Gastroesophageal sphincter (tissue), 4 donors: ENCODE data around the gene HECTD1. TPM values are rescaled to one million over a fixed set of nuclear protein-coding genes. Genes with fewer than 3 reads are reported as not detected.

Source experiments
- ATAC-seq: fragments of 150-250 bp; one replicate; pipeline ENCODE4 v1.9.1; 2016; ENCODE audit warnings: mild to moderate bottlenecking, moderate library complexity
- H3K27ac ChIP-seq, 4 donors: fragments of 200-600 bp; sonication (generic) in 3 of 4; 1 replicate in 3 of 4; 2 replicates in 1 of 4; pipeline ENCODE4 v1.5.1; 2016 to 2019
- H3K27me3 ChIP-seq: fragments of 200-600 bp; sonication (generic); one replicate; pipeline ENCODE4 v1.5.1; 2019
- H3K36me3 ChIP-seq, 2 donors: fragments of 200-600 bp; sonication (generic); one replicate each; pipeline ENCODE4 v1.5.1; 2019; ENCODE audit warnings: control low read depth in 1 of 2
- H3K4me1 ChIP-seq, 3 donors: fragments of 200-600 bp; sonication (generic); 1 replicate in 2 of 3; 2 replicates in 1 of 3; pipeline ENCODE4 v1.5.1; 2016 to 2019; ENCODE audit warnings: control low read depth in 2 of 3
- H3K4me3 ChIP-seq, 2 donors: fragments of 200-600 bp; sonication (generic); one replicate each; pipeline ENCODE4 v1.5.1; 2019; ENCODE audit warnings: mild to moderate bottlenecking in 1 of 2, moderate library complexity in 1 of 2
- H3K9me3 ChIP-seq, 3 donors: fragments of 200-600 bp; sonication (generic); one replicate each; pipeline ENCODE4 v1.5.1; 2017 to 2019; ENCODE audit warnings: control low read depth in 2 of 3
- CTCF ChIP-seq, 4 experiments: fragments of 200-600 bp in 2 of 4; fragments of 450-650 bp in 2 of 4; sonication (generic) in 1 of 4; IDR thresholded peaks; one replicate each; pipeline ENCODE4 v1.5.1; 2017 to 2019; ENCODE audit warnings: antibody characterized with exemption in 4 of 4, mild to moderate bottlenecking in 2 of 4, moderate library complexity in 2 of 4
- EP300 ChIP-seq: sonication (generic); formaldehyde crosslinking; IDR thresholded peaks from one replicate; pipeline ENCODE4 v1.6.1; 2017; ENCODE audit warnings: antibody characterized with exemption, mild to moderate bottlenecking
- POLR2A ChIP-seq, 2 donors: fragments of 450-650 bp; IDR thresholded peaks; one replicate each; pipeline ENCODE4 v1.6.1; 2017; ENCODE audit warnings: antibody characterized with exemption in 2 of 2, mild to moderate bottlenecking in 2 of 2, moderate library complexity in 1 of 2
- POLR2AphosphoS5 ChIP-seq: sonication (generic); formaldehyde crosslinking; IDR thresholded peaks from one replicate; pipeline ENCODE4 v1.6.1; 2017; ENCODE audit warnings: antibody characterized with exemption
- whole genome bisulfite sequencing, 2 donors: methylation state at CpG; one replicate each; pipeline ENCODE4 v1.1.5; 2018; ENCODE audit warnings: low coverage in 1 of 2; 5-methylcytosine and 5-hydroxymethylcytosine counted together
- total RNA-seq, 4 donors: library from RNA; depleted of rRNA; stranded (reverse); fragments of >200 nt; gene quantifications; one replicate each; pipeline ENCODE4 v1.1.0, GENCODE V29; 2016

The HECTD1 gene
- total RNA-seq, 4 donors from 2014 or later: 185 to 287 (median 208) TPM

- Histone ChIP-seq H3K36me3 (no peaks in the 10 kb centered on the region), H3K27me3 (no peaks in the 10 kb centered on the region), H3K9me3 (no peaks in the 10 kb centered on the region), H3K4me3 (no peak overlapping the region), H3K27ac (no peak overlapping the region), H3K4me1 (no peaks in the 10 kb centered on the region)
- WGBS, 2 donors: 86 to 88% methylated on average over 3 to 5 of the region's 9 CpGs
- no peak for ATAC-seq
- no peak for TF ChIP-seq CTCF (IDR thresholded peaks at IDR 0.05)
- TF ChIP-seq EP300: no peak
- no peak for TF ChIP-seq POLR2A (IDR thresholded peaks at IDR 0.05)
- TF ChIP-seq POLR2AphosphoS5: no peak
These were observed 46.3 kb upstream of the HECTD1 start for GRCh38 chr14:31253746-31254471.

DNA sequence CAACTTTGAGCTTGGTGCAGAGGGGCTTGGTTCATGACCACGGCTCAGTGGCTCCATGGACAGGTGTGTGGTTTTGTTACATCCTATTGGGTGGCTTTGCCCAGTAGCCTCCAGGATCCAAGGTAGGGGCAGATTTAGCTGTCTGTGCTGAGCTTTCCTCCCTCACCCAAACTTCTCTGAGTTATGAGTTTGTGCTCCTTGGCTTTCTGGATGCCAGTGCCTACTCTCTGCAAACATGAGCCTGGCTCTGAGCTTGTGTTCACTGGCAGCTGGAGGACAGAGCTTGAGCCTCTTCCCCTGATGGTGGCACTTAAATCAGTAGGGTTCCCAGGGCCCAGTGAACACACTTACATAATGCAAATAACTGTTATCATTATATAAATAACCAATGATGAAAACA, 45.3 kb upstream of the HECTD1 start:
- no peak overlapping the region for H3K4me3 ChIP-seq
- H3K27me3 ChIP-seq: no peaks in the 10 kb centered on the region
- no peak for ATAC-seq
- no peaks in the 10 kb centered on the region for H3K4me1 ChIP-seq
- no peaks in the 10 kb centered on the region for H3K36me3 ChIP-seq
- no peaks in the 10 kb centered on the region for H3K9me3 ChIP-seq
- TF ChIP-seq POLR2AphosphoS5: no peak
- TF ChIP-seq EP300: no peak
- TF ChIP-seq CTCF (IDR thresholded peaks at IDR 0.05): no peak
- no peak for TF ChIP-seq POLR2A (IDR thresholded peaks at IDR 0.05)
- no peak overlapping the region for H3K27ac ChIP-seq
- WGBS, 2 donors: 100% methylated on average over 1 of the region's 1 CpG

DNA sequence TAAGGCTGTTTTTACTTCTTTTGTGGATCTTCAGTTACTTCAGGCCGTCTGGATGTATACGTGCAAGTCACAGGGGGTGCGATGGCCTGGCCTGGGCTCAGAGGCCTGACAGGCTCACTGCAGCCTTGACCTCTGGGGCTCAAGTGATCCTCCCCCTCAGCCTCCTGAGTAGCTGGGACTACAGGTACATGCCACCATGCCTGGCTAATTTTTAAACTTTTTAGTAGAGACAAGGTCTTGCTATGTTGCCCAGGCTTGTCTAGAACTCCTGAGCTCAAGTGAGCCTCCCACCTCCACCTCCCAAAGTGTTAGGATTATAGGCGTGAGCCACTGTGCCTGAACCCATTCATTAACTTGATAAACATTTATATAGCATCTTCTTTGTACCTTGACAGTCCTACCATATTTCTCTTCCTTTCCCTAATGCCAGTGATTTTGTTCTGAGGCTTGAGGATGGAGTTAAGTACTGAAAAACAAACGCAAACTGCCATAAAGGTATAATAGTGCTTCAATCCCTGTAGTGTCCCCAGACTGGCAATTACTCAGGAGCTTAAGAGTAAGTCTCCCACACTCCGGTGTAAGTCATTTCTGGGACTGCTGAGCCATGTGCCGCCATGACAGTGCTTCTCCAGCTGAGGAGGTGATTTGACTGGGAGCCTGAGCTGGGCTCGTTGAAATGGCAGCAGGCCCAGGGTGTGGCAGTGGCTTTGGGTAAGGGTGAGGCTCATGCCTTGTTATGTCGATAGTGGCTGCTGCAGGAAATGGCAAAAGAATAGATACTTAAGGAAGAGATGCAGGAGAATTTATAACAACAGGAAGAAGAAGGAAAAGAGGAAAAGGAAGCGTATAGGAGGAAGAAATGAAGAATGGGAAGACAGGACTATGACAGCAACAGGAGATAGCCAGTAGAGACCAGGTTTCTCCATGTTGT, 43.7 kb upstream of the HECTD1 start:
- H3K9me3 ChIP-seq: no peaks in the 10 kb centered on the region
- no peak for ATAC-seq
- TF ChIP-seq POLR2AphosphoS5 (no peak), CTCF (IDR thresholded peaks at IDR 0.05) (no peak), EP300 (no peak), POLR2A (IDR thresholded peaks at IDR 0.05) (no peak)
- H3K27me3 ChIP-seq: no peaks in the 10 kb centered on the region
- WGBS, 2 donors: 76 to 82% methylated on average over 4 of the region's 10 CpGs
- H3K27ac ChIP-seq: no peak overlapping the region
- H3K4me1 ChIP-seq: no peaks in the 10 kb centered on the region
- H3K4me3 ChIP-seq: no peak overlapping the region
- H3K36me3 ChIP-seq: no peaks in the 10 kb centered on the region

DNA sequence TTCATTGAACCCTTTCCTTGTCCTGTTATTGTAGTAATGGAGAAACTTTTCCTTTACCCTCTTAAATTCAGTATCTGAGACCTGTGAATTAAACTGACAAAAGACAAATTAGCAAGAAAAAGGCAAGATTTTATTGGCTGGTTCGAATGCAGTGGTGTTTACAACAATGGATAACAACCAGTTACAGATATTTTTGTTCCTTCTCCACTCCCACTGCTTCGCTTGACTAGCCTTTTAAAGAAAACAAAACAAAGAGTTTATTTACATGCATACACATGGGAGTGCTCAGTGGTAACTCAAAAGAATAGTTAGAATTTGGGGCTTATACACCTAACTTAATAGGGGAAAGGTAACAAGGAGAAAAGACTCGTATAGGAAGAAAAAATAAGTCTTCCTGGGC, 37.0 kb upstream of the HECTD1 start:
- H3K4me1 ChIP-seq: peaks cover 7 to 15% (median 8%) of the 10 kb centered on the region in 3 donors
- no peaks in the 10 kb centered on the region for H3K9me3 ChIP-seq
- H3K27ac ChIP-seq: no peak overlapping the region
- H3K27me3 ChIP-seq: no peaks in the 10 kb centered on the region
- no peak for ATAC-seq
- no peak overlapping the region for H3K4me3 ChIP-seq
- WGBS, 2 donors: 77 to 84% methylated on average over 3 of the region's 3 CpGs
- no peaks in the 10 kb centered on the region for H3K36me3 ChIP-seq
- TF ChIP-seq POLR2A (IDR thresholded peaks at IDR 0.05): no peak
- TF ChIP-seq POLR2AphosphoS5: no peak
- no peak for TF ChIP-seq EP300
- no peak for TF ChIP-seq CTCF (IDR thresholded peaks at IDR 0.05)
